OCI-LY3 (cell line): ENCODE measurements around the gene MKNK1.

Experiments
- EZH2phosphoT487 ChIP-seq: fragments of 200-600 bp; shearing (Covaris generic); IDR thresholded peaks from 2 replicates; pipeline ENCODE4 v1.6.1; 2018; ENCODE audit warnings: antibody characterized with exemption, mixed run types, low read depth
- TF ChIP-seq, protein P1 (sequence below): fragments of 200-600, 300-600 bp; sonication (generic); IDR thresholded peaks from 2 replicates; pipeline ENCODE4 v1.5.1; 2014; ENCODE audit warnings: antibody characterized with exemption, low read length, low read depth

DNA sequence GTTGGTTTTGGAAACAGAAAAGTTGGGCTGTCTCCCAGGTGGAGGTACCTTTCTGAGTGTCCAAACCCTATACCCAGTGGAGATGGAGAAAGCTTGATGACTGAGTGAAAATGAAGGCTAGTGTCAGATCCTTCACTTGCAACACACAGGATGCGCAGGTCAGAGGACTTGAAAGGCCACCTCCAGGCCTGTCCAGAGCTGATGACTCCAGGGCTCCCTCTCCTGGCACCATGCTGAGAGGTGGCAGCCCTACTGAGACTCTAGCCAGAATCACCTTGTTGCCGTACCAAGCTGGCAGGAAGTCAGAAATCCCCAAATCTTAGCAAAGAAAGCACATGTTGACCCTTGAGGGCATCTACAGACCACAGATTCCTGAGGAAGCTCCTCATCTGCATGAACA lies 69.0 kb downstream of the MKNK1 start:
- TF ChIP-seq, protein P1, sequence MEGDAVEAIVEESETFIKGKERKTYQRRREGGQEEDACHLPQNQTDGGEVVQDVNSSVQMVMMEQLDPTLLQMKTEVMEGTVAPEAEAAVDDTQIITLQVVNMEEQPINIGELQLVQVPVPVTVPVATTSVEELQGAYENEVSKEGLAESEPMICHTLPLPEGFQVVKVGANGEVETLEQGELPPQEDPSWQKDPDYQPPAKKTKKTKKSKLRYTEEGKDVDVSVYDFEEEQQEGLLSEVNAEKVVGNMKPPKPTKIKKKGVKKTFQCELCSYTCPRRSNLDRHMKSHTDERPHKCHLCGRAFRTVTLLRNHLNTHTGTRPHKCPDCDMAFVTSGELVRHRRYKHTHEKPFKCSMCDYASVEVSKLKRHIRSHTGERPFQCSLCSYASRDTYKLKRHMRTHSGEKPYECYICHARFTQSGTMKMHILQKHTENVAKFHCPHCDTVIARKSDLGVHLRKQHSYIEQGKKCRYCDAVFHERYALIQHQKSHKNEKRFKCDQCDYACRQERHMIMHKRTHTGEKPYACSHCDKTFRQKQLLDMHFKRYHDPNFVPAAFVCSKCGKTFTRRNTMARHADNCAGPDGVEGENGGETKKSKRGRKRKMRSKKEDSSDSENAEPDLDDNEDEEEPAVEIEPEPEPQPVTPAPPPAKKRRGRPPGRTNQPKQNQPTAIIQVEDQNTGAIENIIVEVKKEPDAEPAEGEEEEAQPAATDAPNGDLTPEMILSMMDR = peak; percentile 60
- no peak for TF ChIP-seq EZH2phosphoT487
